Vagina (tissue), 2 donors: Measurements from ENCODE around the gene KIAA1755. TPM values are rescaled to one million over a fixed set of nuclear protein-coding genes. Genes with fewer than 3 reads are reported as not detected.

Source experiments
- DNase-seq, 2 donors: peaks; one replicate each; pipeline ENCODE4 v3.0.0-alpha.2; 2017; ENCODE audit errors: extremely low spot score in 2 of 2
- H3K27ac ChIP-seq: fragments of 200-600 bp; sonication (generic); one replicate; pipeline ENCODE4 v1.5.1; 2019
- H3K27me3 ChIP-seq: fragments of 200-600 bp; sonication (generic); one replicate; pipeline ENCODE4 v1.5.1; 2019
- H3K36me3 ChIP-seq, 2 donors: fragments of 200-600 bp; sonication (generic); one replicate each; pipeline ENCODE4 v1.5.1; 2017 to 2019
- H3K4me1 ChIP-seq: fragments of 200-600 bp; sonication (generic); one replicate; pipeline ENCODE4 v1.5.1; 2019
- H3K4me3 ChIP-seq, 2 donors: fragments of 200-600 bp; sonication (generic); 1 replicate in 1 of 2; 2 replicates in 1 of 2; pipeline ENCODE4 v1.5.1; 2016 to 2019
- H3K9me3 ChIP-seq: fragments of 200-600 bp; sonication (generic); one replicate; pipeline ENCODE4 v1.5.1; 2019
- POLR2A ChIP-seq, 2 donors: fragments of 450-650 bp; IDR thresholded peaks; one replicate each; pipeline ENCODE4 v1.6.1; 2017; ENCODE audit warnings: antibody characterized with exemption in 2 of 2, mild to moderate bottlenecking in 2 of 2, moderate library complexity in 2 of 2
- POLR2AphosphoS5 ChIP-seq, 2 donors: sonication (generic); formaldehyde crosslinking; IDR thresholded peaks; one replicate each; pipeline ENCODE4 v1.9.0; 2017; ENCODE audit warnings: antibody characterized with exemption in 2 of 2, mild to moderate bottlenecking in 2 of 2, low read depth in 1 of 2; ENCODE audit not compliant: insufficient read depth in 1 of 2
- intact Hi-C: fragments of 100-400 bp; cut with DNase I; formaldehyde crosslinking; loops from one replicate; pipeline ENCODE4 v1.15.1; 2023
- total RNA-seq: library from RNA; depleted of rRNA; stranded (reverse); fragments of >200 nt; gene quantifications from one replicate; pipeline ENCODE4 v1.2.3, GENCODE V29; 2016
- TF ChIP-seq, protein P1 (sequence below), 3 experiments: fragments of 450-650 bp in 2 of 3; fragments of 200-600 bp in 1 of 3; sonication (generic) in 1 of 3; IDR thresholded peaks; one replicate each; pipeline ENCODE4 v1.5.1; 2017 to 2019; ENCODE audit warnings: antibody characterized with exemption in 3 of 3, mild to moderate bottlenecking in 2 of 3, moderate library complexity in 2 of 3

The KIAA1755 gene
- total RNA-seq, 1 donor from 2014 or later = 2.7 TPM

GRCh38 chr20:38269040-38269439 lies 8.5 kb upstream of the KIAA1755 start:
- H3K36me3 ChIP-seq = no peaks in the 10 kb centered on the region
- no peak for DNase-seq
- no peaks in the 10 kb centered on the region for H3K9me3 ChIP-seq
- H3K27me3 ChIP-seq = no peaks in the 10 kb centered on the region
- H3K27ac ChIP-seq = no peak overlapping the region
- intact Hi-C loops = no loop called here
- H3K4me3 ChIP-seq = no peak overlapping the region
- peaks cover 14% of the 10 kb centered on the region for H3K4me1 ChIP-seq
- TF ChIP-seq POLR2AphosphoS5 (IDR thresholded peaks at IDR 0.05; ENCODE audit: insufficient read depth in 1 of 2, low read depth in 1 of 2) = no peak
- TF ChIP-seq POLR2A (IDR thresholded peaks at IDR 0.05) = no peak
- TF ChIP-seq, protein P1, sequence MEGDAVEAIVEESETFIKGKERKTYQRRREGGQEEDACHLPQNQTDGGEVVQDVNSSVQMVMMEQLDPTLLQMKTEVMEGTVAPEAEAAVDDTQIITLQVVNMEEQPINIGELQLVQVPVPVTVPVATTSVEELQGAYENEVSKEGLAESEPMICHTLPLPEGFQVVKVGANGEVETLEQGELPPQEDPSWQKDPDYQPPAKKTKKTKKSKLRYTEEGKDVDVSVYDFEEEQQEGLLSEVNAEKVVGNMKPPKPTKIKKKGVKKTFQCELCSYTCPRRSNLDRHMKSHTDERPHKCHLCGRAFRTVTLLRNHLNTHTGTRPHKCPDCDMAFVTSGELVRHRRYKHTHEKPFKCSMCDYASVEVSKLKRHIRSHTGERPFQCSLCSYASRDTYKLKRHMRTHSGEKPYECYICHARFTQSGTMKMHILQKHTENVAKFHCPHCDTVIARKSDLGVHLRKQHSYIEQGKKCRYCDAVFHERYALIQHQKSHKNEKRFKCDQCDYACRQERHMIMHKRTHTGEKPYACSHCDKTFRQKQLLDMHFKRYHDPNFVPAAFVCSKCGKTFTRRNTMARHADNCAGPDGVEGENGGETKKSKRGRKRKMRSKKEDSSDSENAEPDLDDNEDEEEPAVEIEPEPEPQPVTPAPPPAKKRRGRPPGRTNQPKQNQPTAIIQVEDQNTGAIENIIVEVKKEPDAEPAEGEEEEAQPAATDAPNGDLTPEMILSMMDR (IDR thresholded peaks at IDR 0.05) = no peak

DNA sequence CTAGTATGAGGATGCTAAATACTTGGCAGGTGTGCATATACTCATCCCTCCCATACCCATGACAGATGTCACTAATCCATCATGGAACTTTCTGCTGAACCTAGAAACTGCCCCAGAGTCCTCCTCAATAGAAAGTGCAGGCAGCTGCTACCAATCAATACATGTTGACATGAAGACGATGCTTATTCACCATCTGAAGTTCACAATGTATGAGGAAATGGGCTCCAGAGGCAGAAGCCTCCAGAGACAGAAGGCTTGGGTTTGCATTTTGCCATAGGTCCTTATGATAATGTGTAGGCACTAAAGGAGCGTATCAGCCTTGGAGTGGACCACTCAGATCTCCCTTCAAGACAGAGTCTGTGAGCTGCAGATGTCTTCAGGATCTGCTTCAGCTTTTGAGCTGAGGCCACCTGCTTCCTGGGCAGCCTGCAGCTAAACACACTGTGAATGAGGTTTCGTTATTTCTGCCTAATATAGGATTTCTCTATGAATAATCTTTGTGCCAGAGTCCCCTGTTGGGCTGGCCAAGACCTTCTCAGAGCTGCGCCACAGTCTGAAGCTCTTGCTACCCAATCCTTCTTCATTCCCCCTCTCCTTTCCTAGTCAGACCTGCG lies 7.5 kb upstream of the KIAA1755 start:
- Histone ChIP-seq H3K4me3 (no peak overlapping the region), H3K9me3 (no peaks in the 10 kb centered on the region), H3K36me3 (no peaks in the 10 kb centered on the region), H3K27ac (no peak overlapping the region), H3K27me3 (no peaks in the 10 kb centered on the region), H3K4me1 (peaks cover 14% of the 10 kb centered on the region)
- no peak for DNase-seq
- no peak for TF ChIP-seq POLR2AphosphoS5 (IDR thresholded peaks at IDR 0.05; ENCODE audit: insufficient read depth in 1 of 2, low read depth in 1 of 2)
- TF ChIP-seq, protein P1 (IDR thresholded peaks at IDR 0.05) = no peak
- no peak for TF ChIP-seq POLR2A (IDR thresholded peaks at IDR 0.05)
- intact Hi-C loops = no loop called here

DNA sequence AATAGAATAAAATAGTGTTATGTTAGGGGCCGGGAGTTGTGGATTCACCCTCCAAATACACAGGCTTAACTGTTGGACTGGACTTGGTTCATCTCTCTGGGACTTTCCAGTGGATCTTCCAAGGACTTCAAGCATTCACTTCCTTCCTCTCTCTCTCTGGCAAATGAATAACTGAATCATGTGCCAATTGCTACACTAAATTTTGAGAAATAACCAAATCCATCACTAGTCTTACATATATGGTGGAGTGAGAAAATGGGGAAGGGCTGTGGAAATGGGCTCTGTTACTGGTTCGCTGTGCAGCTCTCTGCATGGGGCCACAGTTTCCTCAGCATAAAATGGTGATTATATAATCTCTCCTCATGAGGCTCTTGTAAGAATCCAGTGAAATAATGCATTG lies 6.8 kb upstream of the KIAA1755 start:
- peaks cover 14% of the 10 kb centered on the region for H3K4me1 ChIP-seq
- H3K4me3 ChIP-seq = no peak overlapping the region
- no peaks in the 10 kb centered on the region for H3K36me3 ChIP-seq
- H3K9me3 ChIP-seq = no peaks in the 10 kb centered on the region
- TF ChIP-seq, protein P1 (IDR thresholded peaks at IDR 0.05) = no peak
- TF ChIP-seq POLR2A (IDR thresholded peaks at IDR 0.05) (no peak), POLR2AphosphoS5 (IDR thresholded peaks at IDR 0.05; ENCODE audit: insufficient read depth in 1 of 2, low read depth in 1 of 2) (no peak)
- no peak overlapping the region for H3K27ac ChIP-seq
- H3K27me3 ChIP-seq = no peaks in the 10 kb centered on the region
- no peak for DNase-seq
- intact Hi-C loops = no loop called here

DNA sequence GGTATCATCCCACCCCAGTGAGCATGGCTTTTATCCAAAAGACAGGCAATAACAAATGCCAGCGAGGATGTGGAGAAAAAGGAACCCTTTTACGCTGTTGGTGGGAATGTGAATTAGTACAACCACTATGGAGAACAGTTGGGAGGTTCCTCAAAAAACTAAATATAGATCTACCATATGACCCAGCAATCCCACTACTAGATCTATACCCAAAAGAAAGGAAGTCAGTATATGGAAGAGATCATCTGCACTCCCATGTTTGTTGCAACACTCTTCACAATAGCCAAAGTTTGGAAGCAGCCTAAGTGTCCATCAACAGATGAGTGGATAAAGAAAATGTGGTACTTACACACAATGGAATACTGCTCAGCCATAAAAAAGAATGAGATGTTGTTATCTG lies 5.9 kb upstream of the KIAA1755 start:
- Histone ChIP-seq H3K4me1 (peaks cover 7% of the 10 kb centered on the region), H3K9me3 (no peaks in the 10 kb centered on the region), H3K4me3 (no peak overlapping the region), H3K27me3 (no peaks in the 10 kb centered on the region), H3K27ac (no peak overlapping the region), H3K36me3 (no peaks in the 10 kb centered on the region)
- DNase-seq = no peak
- TF ChIP-seq POLR2A (IDR thresholded peaks at IDR 0.05) (no peak), POLR2AphosphoS5 (IDR thresholded peaks at IDR 0.05; ENCODE audit: insufficient read depth in 1 of 2, low read depth in 1 of 2) (no peak)
- TF ChIP-seq, protein P1 (IDR thresholded peaks at IDR 0.05) = no peak
- intact Hi-C loops = no loop called here

GRCh38 chr20:38262931-38263330 lies 2.4 kb upstream of the KIAA1755 start:
- no peak for DNase-seq
- Histone ChIP-seq H3K36me3 (no peaks in the 10 kb centered on the region), H3K27me3 (no peaks in the 10 kb centered on the region), H3K27ac (no peak overlapping the region), H3K9me3 (no peaks in the 10 kb centered on the region), H3K4me1 (no peaks in the 10 kb centered on the region), H3K4me3 (no peak overlapping the region)
- intact Hi-C loops = no loop called here
- TF ChIP-seq, protein P1 (IDR thresholded peaks at IDR 0.05) = no peak
- TF ChIP-seq POLR2A (IDR thresholded peaks at IDR 0.05) = no peak
- no peak for TF ChIP-seq POLR2AphosphoS5 (IDR thresholded peaks at IDR 0.05; ENCODE audit: insufficient read depth in 1 of 2, low read depth in 1 of 2)
